K562 (cell line): Measurements from ENCODE around the gene FCAMR. TPM values are rescaled to one million over a fixed set of nuclear protein-coding genes. Genes with fewer than 3 reads are reported as not detected.
A peak's percentile ranks its signal among the peaks of the same experiment; 100 is the strongest.

ENCODE experiments used
- CXXC5 ChIP-seq: fragments of 250-450 bp; sonication (Bioruptor Pico); IDR thresholded peaks from 2 replicates; pipeline ENCODE4 v1.8.0; 2022; ENCODE audit warnings: inconsistent platforms, mild to moderate bottlenecking, moderate library complexity
- DPF2 ChIP-seq: fragments of 450-650 bp; IDR thresholded peaks from 2 replicates; pipeline ENCODE4 v1.6.1; 2016
- ELF2 ChIP-seq: fragments of 250-450 bp; sonication (Bioruptor Pico); IDR thresholded peaks from 2 replicates; pipeline ENCODE4 v1.5.0; 2021; ENCODE audit warnings: mild to moderate bottlenecking
- FOXJ2 ChIP-seq: fragments of 200-800 bp; sonication (Bioruptor generic); IDR thresholded peaks from 2 replicates; pipeline ENCODE4 v1.6.1; 2016; ENCODE audit warnings: missing genetic modification characterization, missing compliant biosample characterization
- GABPB1 ChIP-seq: sonication (generic); formaldehyde crosslinking; IDR thresholded peaks from 2 replicates; pipeline ENCODE4 v1.8.0; 2022; ENCODE audit warnings: mild to moderate bottlenecking, missing genetic modification reagents
- HDAC1 ChIP-seq, 2 experiments: fragments of 450-650 bp; IDR thresholded peaks; 2 replicates each; pipeline ENCODE4 v1.6.1; 2016 to 2017; ENCODE audit warnings: inconsistent platforms in 1 of 2, mild to moderate bottlenecking in 1 of 2, moderate library complexity in 1 of 2
- KDM1A ChIP-seq, 2 experiments: fragments of 450-650 bp; IDR thresholded peaks; 2 replicates each; pipeline ENCODE4 v1.6.1; 2016; ENCODE audit warnings: mild to moderate bottlenecking in 2 of 2
- PTRF ChIP-seq: fragments of 450-650 bp; IDR thresholded peaks from 2 replicates; pipeline ENCODE4 v1.6.1; 2016; ENCODE audit warnings: mild to moderate bottlenecking, missing genetic modification characterization, missing compliant biosample characterization
- RFX1 ChIP-seq: fragments of 450-650 bp; IDR thresholded peaks from 2 replicates; pipeline ENCODE4 v1.6.1; 2016; ENCODE audit warnings: mild to moderate bottlenecking, moderate library complexity
- TARDBP ChIP-seq: fragments of 450-650 bp; IDR thresholded peaks from 2 replicates; pipeline ENCODE4 v1.6.1; 2016
- ZNF512 ChIP-seq: IDR thresholded peaks from 2 replicates; pipeline ENCODE4 v1.6.1; 2016; ENCODE audit warnings: missing genetic modification characterization, missing compliant biosample characterization
- polyA plus RNA-seq, 8 experiments: library from polyadenylated mRNA; depleted of rRNA in 4 of 8; stranded (reverse) in 5 of 8; unstranded in 3 of 8; fragments of >200 nt; fragmentation: Nextera tagmentation in 2 of 8; fragmentation: Illumina TruSeq in 1 of 8; extraction: Ambion mirVana in 2 of 8; extraction: Trizol in 1 of 8; gene quantifications; 2 replicates each; pipeline versions ENCODE4 v1.2.1 to v1.2.3, GENCODE V29; 2011 to 2014; ENCODE audit warnings: inconsistent platforms in 1 of 8, missing spikeins in 1 of 8
- total RNA-seq, 7 experiments: library from RNA; depleted of rRNA in 6 of 7; stranded (reverse); fragments of >200 nt in 6 of 7; fragmentation: Illumina TruSeq in 2 of 7; extraction: Trizol in 2 of 7; gene quantifications; 2 replicates each; pipeline versions ENCODE4 v1.2.1 to v1.2.3, GENCODE V29; 2011 to 2021; ENCODE audit warnings: low replicate concordance in 1 of 7
- TF ChIP-seq, protein P1 (sequence below): fragments of 450-650 bp; IDR thresholded peaks from 2 replicates; pipeline ENCODE4 v1.6.1; 2017; ENCODE audit warnings: antibody characterized with exemption, mild to moderate bottlenecking
- TF ChIP-seq, protein P2 (sequence below): fragments of 250-450 bp; sonication (Bioruptor Pico); IDR thresholded peaks from 2 replicates; pipeline ENCODE4 v1.8.0; 2022; ENCODE audit warnings: moderate library complexity, mild to moderate bottlenecking, inconsistent platforms
- TF ChIP-seq, protein P3 (sequence below): sonication (generic); formaldehyde crosslinking; IDR thresholded peaks from 2 replicates; pipeline ENCODE4 v1.5.0; 2020; ENCODE audit warnings: missing genetic modification reagents
- TF ChIP-seq, protein P4 (sequence below): sonication (generic); IDR thresholded peaks from 2 replicates; pipeline ENCODE4 v1.6.1; 2016
- TF ChIP-seq, protein P5 (sequence below): fragments of 250-450 bp; sonication (Bioruptor Pico); IDR thresholded peaks from 2 replicates; pipeline ENCODE4 v1.8.0; 2022; ENCODE audit warnings: moderate library complexity, mild to moderate bottlenecking, inconsistent platforms

The FCAMR gene
- total and polyA plus RNA-seq, 9 of the 15 experiments (the other 6 are each of a cell fraction or from before 2014, with no cell fraction given), result not detected

DNA sequence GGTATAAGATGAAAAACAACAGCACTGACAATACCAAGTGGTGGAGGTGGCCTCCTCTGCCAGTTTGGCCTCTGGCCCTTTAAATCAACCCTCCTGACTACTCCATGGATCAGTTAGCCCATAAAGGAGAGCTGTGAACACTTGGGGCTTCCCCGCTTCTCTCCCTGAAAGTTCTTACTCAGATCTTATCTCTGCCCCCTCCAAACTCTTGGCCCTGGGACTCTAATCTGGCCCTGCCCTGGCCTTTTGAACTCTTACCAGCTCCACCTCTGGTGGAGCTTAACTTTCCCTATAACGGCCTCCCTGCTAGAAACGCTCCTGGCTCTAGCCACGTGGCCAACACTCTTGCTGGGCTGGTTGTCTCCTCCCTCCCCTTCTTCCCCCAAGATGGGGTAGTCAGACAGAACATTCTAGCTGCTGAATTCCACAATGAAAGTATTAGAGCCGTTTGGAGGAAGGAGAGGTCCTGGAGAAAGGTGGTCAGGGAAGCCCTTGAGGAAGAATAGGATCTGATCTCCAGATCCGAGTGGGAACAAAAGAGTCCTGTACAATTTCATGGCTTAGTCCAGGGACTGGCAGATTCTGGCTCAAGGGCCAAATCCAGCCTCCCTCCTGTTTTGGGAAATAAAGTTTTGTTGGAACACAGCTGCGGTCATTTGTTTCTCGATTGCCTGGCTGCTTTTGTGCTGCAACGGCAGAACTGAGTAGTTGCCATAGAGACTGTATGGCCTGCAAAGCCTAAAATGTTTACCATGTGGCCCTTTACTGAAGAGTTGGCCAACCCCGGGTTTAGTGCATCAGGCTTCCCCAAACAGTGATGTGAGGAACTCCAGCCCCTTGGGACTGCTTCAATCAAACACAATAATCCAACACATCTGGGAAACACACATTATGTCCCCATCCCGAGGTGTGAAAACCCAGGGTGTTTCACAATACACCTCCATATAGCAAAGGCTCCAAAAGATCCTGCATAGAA lies 14.5 kb downstream of the FCAMR start (continued):
- TF ChIP-seq CXXC5 (CRISPR knock-in tag) (peak; percentile 36; the same call in 1 of the 2 replicates), PTRF (tag) (peak; percentile 16; the same call in 1 of the 2 replicates), DPF2 (peak; percentile 52), ZNF512 (tag) (no peak), KDM1A (IDR thresholded peaks at IDR 0.05) (peak; percentile 36 to 45; a peak in 3 of 4 replicates), HDAC1 (IDR thresholded peaks at IDR 0.05) (peak in 1 of 2 experiments; percentile 33; a peak in 1 of 4 replicates), FOXJ2 (tag) (peak; percentile 74; the same call in 1 of the 2 replicates), GABPB1 (CRISPR knock-in tag) (no peak), RFX1 (peak; percentile 54; the same call in 1 of the 2 replicates), TARDBP (0 out of 2 replicates have a peak, but pooled peaks have one; percentile 24), ELF2 (CRISPR knock-in tag) (0 out of 2 replicates have a peak, but pooled peaks have one; percentile 43)
- TF ChIP-seq, protein P1, sequence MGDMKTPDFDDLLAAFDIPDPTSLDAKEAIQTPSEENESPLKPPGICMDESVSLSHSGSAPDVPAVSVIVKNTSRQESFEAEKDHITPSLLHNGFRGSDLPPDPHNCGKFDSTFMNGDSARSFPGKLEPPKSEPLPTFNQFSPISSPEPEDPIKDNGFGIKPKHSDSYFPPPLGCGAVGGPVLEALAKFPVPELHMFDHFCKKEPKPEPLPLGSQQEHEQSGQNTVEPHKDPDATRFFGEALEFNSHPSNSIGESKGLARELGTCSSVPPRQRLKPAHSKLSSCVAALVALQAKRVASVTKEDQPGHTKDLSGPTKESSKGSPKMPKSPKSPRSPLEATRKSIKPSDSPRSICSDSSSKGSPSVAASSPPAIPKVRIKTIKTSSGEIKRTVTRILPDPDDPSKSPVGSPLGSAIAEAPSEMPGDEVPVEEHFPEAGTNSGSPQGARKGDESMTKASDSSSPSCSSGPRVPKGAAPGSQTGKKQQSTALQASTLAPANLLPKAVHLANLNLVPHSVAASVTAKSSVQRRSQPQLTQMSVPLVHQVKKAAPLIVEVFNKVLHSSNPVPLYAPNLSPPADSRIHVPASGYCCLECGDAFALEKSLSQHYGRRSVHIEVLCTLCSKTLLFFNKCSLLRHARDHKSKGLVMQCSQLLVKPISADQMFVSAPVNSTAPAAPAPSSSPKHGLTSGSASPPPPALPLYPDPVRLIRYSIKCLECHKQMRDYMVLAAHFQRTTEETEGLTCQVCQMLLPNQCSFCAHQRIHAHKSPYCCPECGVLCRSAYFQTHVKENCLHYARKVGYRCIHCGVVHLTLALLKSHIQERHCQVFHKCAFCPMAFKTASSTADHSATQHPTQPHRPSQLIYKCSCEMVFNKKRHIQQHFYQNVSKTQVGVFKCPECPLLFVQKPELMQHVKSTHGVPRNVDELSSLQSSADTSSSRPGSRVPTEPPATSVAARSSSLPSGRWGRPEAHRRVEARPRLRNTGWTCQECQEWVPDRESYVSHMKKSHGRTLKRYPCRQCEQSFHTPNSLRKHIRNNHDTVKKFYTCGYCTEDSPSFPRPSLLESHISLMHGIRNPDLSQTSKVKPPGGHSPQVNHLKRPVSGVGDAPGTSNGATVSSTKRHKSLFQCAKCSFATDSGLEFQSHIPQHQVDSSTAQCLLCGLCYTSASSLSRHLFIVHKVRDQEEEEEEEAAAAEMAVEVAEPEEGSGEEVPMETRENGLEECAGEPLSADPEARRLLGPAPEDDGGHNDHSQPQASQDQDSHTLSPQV, result peak; percentile 83
- TF ChIP-seq, protein P2, sequence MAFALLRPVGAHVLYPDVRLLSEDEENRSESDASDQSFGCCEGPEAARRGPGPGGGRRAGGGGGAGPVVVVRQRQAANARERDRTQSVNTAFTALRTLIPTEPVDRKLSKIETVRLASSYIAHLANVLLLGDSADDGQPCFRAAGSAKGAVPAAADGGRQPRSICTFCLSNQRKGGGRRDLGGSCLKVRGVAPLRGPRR (CRISPR knock-in tag), result 0 out of 2 replicates have a peak, but pooled peaks have one; percentile 35
- TF ChIP-seq, protein P3, sequence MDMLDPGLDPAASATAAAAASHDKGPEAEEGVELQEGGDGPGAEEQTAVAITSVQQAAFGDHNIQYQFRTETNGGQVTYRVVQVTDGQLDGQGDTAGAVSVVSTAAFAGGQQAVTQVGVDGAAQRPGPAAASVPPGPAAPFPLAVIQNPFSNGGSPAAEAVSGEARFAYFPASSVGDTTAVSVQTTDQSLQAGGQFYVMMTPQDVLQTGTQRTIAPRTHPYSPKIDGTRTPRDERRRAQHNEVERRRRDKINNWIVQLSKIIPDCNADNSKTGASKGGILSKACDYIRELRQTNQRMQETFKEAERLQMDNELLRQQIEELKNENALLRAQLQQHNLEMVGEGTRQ (CRISPR knock-in tag), result peak; percentile 73
- TF ChIP-seq, protein P4, sequence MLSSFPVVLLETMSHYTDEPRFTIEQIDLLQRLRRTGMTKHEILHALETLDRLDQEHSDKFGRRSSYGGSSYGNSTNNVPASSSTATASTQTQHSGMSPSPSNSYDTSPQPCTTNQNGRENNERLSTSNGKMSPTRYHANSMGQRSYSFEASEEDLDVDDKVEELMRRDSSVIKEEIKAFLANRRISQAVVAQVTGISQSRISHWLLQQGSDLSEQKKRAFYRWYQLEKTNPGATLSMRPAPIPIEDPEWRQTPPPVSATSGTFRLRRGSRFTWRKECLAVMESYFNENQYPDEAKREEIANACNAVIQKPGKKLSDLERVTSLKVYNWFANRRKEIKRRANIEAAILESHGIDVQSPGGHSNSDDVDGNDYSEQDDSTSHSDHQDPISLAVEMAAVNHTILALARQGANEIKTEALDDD, result 0 out of 2 replicates have a peak, but pooled peaks have one; percentile 27
- TF ChIP-seq, protein P5, sequence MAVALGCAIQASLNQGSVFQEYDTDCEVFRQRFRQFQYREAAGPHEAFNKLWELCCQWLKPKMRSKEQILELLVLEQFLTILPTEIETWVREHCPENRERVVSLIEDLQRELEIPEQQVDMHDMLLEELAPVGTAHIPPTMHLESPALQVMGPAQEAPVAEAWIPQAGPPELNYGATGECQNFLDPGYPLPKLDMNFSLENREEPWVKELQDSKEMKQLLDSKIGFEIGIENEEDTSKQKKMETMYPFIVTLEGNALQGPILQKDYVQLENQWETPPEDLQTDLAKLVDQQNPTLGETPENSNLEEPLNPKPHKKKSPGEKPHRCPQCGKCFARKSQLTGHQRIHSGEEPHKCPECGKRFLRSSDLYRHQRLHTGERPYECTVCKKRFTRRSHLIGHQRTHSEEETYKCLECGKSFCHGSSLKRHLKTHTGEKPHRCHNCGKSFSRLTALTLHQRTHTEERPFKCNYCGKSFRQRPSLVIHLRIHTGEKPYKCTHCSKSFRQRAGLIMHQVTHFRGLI, result peak; percentile 44; the same call in 1 of the 2 replicates
